Measurements from ENCODE around the gene MCM3AP.

Gene MCM3AP

DNA sequence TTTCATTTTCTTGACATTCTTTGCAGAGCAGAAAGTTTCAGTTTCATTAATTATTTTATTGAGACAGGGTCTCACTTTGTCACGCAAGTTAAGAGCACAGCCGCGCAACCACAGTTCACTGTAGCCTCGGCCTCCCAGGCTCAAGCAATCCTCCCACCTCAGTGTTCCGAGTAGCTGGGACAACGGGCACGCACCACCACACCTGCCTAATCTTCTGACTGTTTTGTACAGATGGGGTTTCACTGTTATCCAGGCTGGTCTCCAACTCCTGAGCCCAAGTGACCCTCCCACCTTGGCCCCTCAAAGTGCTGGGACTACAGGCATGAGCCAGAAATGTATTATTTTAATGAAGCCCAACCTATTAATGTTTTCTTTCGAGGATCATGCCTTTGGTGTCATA, 98.2 kb downstream of the MCM3AP start:
- Histone ChIP-seq H3K27me3 (ENCODE audit: insufficient read depth, low read length) (no peaks in the 10 kb centered on the region), H3K9me3 (ENCODE audit: insufficient read depth, low read depth, low read length) (no peaks in the 10 kb centered on the region), H3K9ac (ENCODE audit: low read depth, low read length) (no peak overlapping the region), H3K4me3 (ENCODE audit: low read length) (no peak overlapping the region), H3K4me1 (ENCODE audit: insufficient read depth, low read length) (peaks cover 25% of the 10 kb centered on the region; the same call in 1 of the 2 replicates), H3K27ac (ENCODE audit: low read depth, low read length) (no peak overlapping the region), H3K36me3 (ENCODE audit: insufficient read depth, low read length) (peaks cover 31% of the 10 kb centered on the region)
- 93% methylated on average over 8 of the region's 8 CpGs for WGBS

- Histone ChIP-seq H3K9ac (ENCODE audit: low read depth, low read length) (no peak overlapping the region), H3K36me3 (ENCODE audit: insufficient read depth, low read length) (peaks cover 21% of the 10 kb centered on the region; the same call in 1 of the 2 replicates), H3K4me1 (ENCODE audit: insufficient read depth, low read length) (peaks cover 27% of the 10 kb centered on the region; the same call in 1 of the 2 replicates), H3K4me3 (ENCODE audit: low read length) (no peak overlapping the region), H3K27me3 (ENCODE audit: insufficient read depth, low read length) (no peaks in the 10 kb centered on the region), H3K27ac (ENCODE audit: low read depth, low read length) (no peak overlapping the region), H3K9me3 (ENCODE audit: insufficient read depth, low read depth, low read length) (no peaks in the 10 kb centered on the region)
- WGBS = 93% methylated on average over 6 of the region's 7 CpGs
Measured at GRCh38 chr21:46185716-46186115, 99.7 kb downstream of the MCM3AP start.

All from HUES64 (cell line).